Left renal cortex interstitium (tissue), 4 donors: ENCODE results near the gene SPATA9. TPM values are rescaled to one million over a fixed set of nuclear protein-coding genes. Genes with fewer than 3 reads are reported as not detected.
"Not testable (repeated sequence)": the region's sequence is repeated elsewhere in the genome, so short reads cannot be mapped to it uniquely, and the experiment has no call there.

Source experiments
- DNase-seq, 4 donors: peaks; one replicate each; pipeline ENCODE4 v3.0.0-alpha.2; 2013; ENCODE audit warnings: low read depth in 4 of 4, low spot score in 2 of 4, missing footprints in 1 of 4
- polyA plus RNA-seq, 4 donors: library from polyadenylated mRNA; unstranded; fragments of 120-200 nt; gene quantifications; one replicate each; pipeline ENCODE4 v1.2.1, GENCODE V29; 2013; ENCODE audit not compliant: insufficient read length in 4 of 4

SPATA9 gene
- polyA plus RNA-seq, 4 donors: 1.1 to 2.3 (median 1.9) TPM

- DNase-seq: no peak
These were observed 34.6 kb downstream of the SPATA9 start for GRCh38 chr5:95647886-95648860.

- DNase-seq: peak; percentile 75 to 93 (median 89)
These were observed 36.0 kb downstream of the SPATA9 start, which contains the start of gene RFESD for GRCh38 chr5:95646569-95647431. RFESD (plus strand) TSS chr5:95646777; CDS start chr5:95652272, 5,495 bp downstream.

- not testable (repeated sequence) for DNase-seq
These were observed 36.6 kb downstream of the SPATA9 start for GRCh38 chr5:95646226-95646568.

- no peak for DNase-seq
These were observed 38.3 kb downstream of the SPATA9 start for GRCh38 chr5:95644351-95645042.

- no peak for DNase-seq
These were observed 39.6 kb downstream of the SPATA9 start for GRCh38 chr5:95643152-95643551.

GRCh38 chr5:95641741-95642220 is 41.0 kb downstream of the SPATA9 start:
- DNase-seq: no peak

- no peak for DNase-seq
These were observed 44.2 kb downstream of the SPATA9 start for GRCh38 chr5:95638632-95639031.

GRCh38 chr5:95634081-95634480 is 48.7 kb downstream of the SPATA9 start:
- DNase-seq: no peak

GRCh38 chr5:95633671-95634070 is 49.1 kb downstream of the SPATA9 start:
- no peak for DNase-seq

- not testable (repeated sequence) for DNase-seq
These were observed 49.8 kb downstream of the SPATA9 start for GRCh38 chr5:95632942-95633341.

- DNase-seq: no peak
These were observed 50.7 kb downstream of the SPATA9 start for GRCh38 chr5:95631991-95632675.

GRCh38 chr5:95631255-95631958 is 51.4 kb downstream of the SPATA9 start:
- no peak for DNase-seq

GRCh38 chr5:95630394-95630917 is 52.3 kb downstream of the SPATA9 start:
- DNase-seq: no peak

- no peak for DNase-seq
These were observed 53.9 kb downstream of the SPATA9 start for GRCh38 chr5:95628933-95629332.

- no peak for DNase-seq
These were observed 54.6 kb downstream of the SPATA9 start for GRCh38 chr5:95627971-95628810.

GRCh38 chr5:95626701-95627100 is 56.1 kb downstream of the SPATA9 start:
- DNase-seq: no peak

GRCh38 chr5:95624368-95624767 is 58.4 kb downstream of the SPATA9 start:
- DNase-seq: no peak

- no peak for DNase-seq
These were observed 59.1 kb downstream of the SPATA9 start for GRCh38 chr5:95623706-95624105.
